GM23338 (cell line): ENCODE measurements around the gene ACBD3. TPM values are rescaled to one million over a fixed set of nuclear protein-coding genes. Genes with fewer than 3 reads are reported as not detected.
A peak's percentile ranks its signal among the peaks of the same experiment; 100 is the strongest.

Experiments
- ATAC-seq: fragments of 200-7000 bp; cut with Tn5 transposase; 3 replicates; pipeline ENCODE4 v1.9.1; 2020
- DNase-seq: peaks from one replicate; pipeline ENCODE4 v3.0.0-alpha.2; 2015; ENCODE audit warnings: low spot score
- H2AFZ ChIP-seq: fragments of 200-600 bp; sonication (generic); 2 replicates; pipeline ENCODE4 v1.8.0; 2016; ENCODE audit warnings: antibody characterized with exemption, mild to moderate bottlenecking, moderate library complexity
- H3F3A ChIP-seq: fragments of 200-600 bp; sonication (generic); replicated peaks from 2 replicates; pipeline ENCODE4 v1.8.0; 2017; ENCODE audit warnings: antibody characterized with exemption, mixed run types, low read depth
- H3K27ac ChIP-seq: fragments of 200-600 bp; sonication (generic); 2 replicates; pipeline ENCODE4 v1.6.1; 2016; ENCODE audit warnings: low read depth
- H3K27me3 ChIP-seq: fragments of 200-600 bp; sonication (generic); 2 replicates; pipeline ENCODE4 v1.8.0; 2016; ENCODE audit warnings: mild to moderate bottlenecking, mixed run types, moderate library complexity; ENCODE audit not compliant: insufficient read depth
- H3K36me3 ChIP-seq: fragments of 200-600 bp; sonication (generic); 2 replicates; pipeline ENCODE4 v1.8.0; 2016; ENCODE audit warnings: mild to moderate bottlenecking; ENCODE audit not compliant: insufficient read depth
- H3K4me1 ChIP-seq: fragments of 200-600 bp; sonication (generic); 2 replicates; pipeline ENCODE4 v1.8.0; 2016; ENCODE audit warnings: mild to moderate bottlenecking, moderate library complexity; ENCODE audit not compliant: insufficient read depth
- H3K4me2 ChIP-seq: fragments of 200-600 bp; sonication (generic); 2 replicates; pipeline ENCODE4 v1.7.1; 2017; ENCODE audit warnings: mixed run types
- H3K4me3 ChIP-seq: fragments of 200-600 bp; sonication (generic); 2 replicates; pipeline ENCODE4 v1.6.1; 2016; ENCODE audit warnings: mixed run types
- H3K79me2 ChIP-seq: fragments of 200-600 bp; sonication (generic); replicated peaks from 2 replicates; pipeline ENCODE4 v1.8.0; 2017; ENCODE audit warnings: mild to moderate bottlenecking; ENCODE audit not compliant: insufficient read depth
- H3K9me2 ChIP-seq: fragments of 200-600 bp; sonication (generic); 2 replicates; pipeline ENCODE4 v1.8.0; 2017; ENCODE audit not compliant: insufficient read depth
- H4K20me1 ChIP-seq: fragments of 200-600 bp; sonication (generic); replicated peaks from 2 replicates; pipeline ENCODE4 v1.8.0; 2017; ENCODE audit warnings: mild to moderate bottlenecking; ENCODE audit not compliant: insufficient read depth
- H3K27ac Mint-ChIP-seq: 2 replicates; pipeline ENCODE4 v1.8.0; 2020; ENCODE audit warnings: inconsistent platforms, mild to moderate bottlenecking, moderate library complexity, mixed read lengths
- H3K27me3 Mint-ChIP-seq: 3 replicates; pipeline ENCODE4 v1.8.0; 2022; ENCODE audit warnings: low read depth, mild to moderate bottlenecking, moderate library complexity, mixed read lengths, inconsistent platforms; ENCODE audit not compliant: insufficient read depth, poor library complexity
- H3K36me3 Mint-ChIP-seq: 3 replicates; pipeline ENCODE4 v1.8.0; 2021; ENCODE audit warnings: low read depth, mild to moderate bottlenecking, inconsistent platforms, moderate library complexity, mixed read lengths
- H3K4me1 Mint-ChIP-seq: 3 replicates; pipeline ENCODE4 v1.8.0; 2020; ENCODE audit warnings: mild to moderate bottlenecking, inconsistent platforms, mixed read lengths
- H3K4me3 Mint-ChIP-seq: 3 replicates; pipeline ENCODE4 v1.8.0; 2021; ENCODE audit warnings: moderate library complexity, mild to moderate bottlenecking, inconsistent platforms, mixed read lengths
- H3K9me3 Mint-ChIP-seq: 3 replicates; pipeline ENCODE4 v1.8.0; 2020; ENCODE audit warnings: moderate library complexity, mild to moderate bottlenecking, inconsistent platforms, mixed read lengths
- CREB1 ChIP-seq: fragments of 250-450 bp; sonication (Bioruptor Pico); IDR thresholded peaks from 2 replicates; pipeline ENCODE4 v1.5.0; 2020; ENCODE audit warnings: low read depth, mild to moderate bottlenecking, moderate library complexity
- EZH2 ChIP-seq: fragments of 200-600 bp; sonication (generic); IDR thresholded peaks from one replicate; pipeline ENCODE4 v1.8.0; 2017; ENCODE audit warnings: antibody characterized with exemption, mild to moderate bottlenecking, low read depth; ENCODE audit not compliant: unreplicated experiment
- EZH2phosphoT487 ChIP-seq: fragments of 200-600 bp; sonication (generic); IDR thresholded peaks from one replicate; pipeline ENCODE4 v1.8.1; 2018; ENCODE audit warnings: antibody characterized with exemption; ENCODE audit not compliant: unreplicated experiment
- JUNB ChIP-seq: IDR thresholded peaks from one replicate; pipeline ENCODE4 v1.6.1; 2016; ENCODE audit warnings: antibody characterized with exemption; ENCODE audit not compliant: unreplicated experiment
- NANOG ChIP-seq: IDR thresholded peaks from 2 replicates; pipeline ENCODE4 v1.6.1; 2016; ENCODE audit warnings: antibody characterized with exemption, borderline replicate concordance
- STAT1 ChIP-seq: IDR thresholded peaks from one replicate; pipeline ENCODE4 v1.6.1; 2016; ENCODE audit warnings: antibody characterized with exemption; ENCODE audit not compliant: unreplicated experiment
- ZNF114 ChIP-seq: fragments of 250-450 bp; sonication (Bioruptor Pico); IDR thresholded peaks from 2 replicates; pipeline ENCODE4 v1.5.0; 2020; ENCODE audit warnings: mild to moderate bottlenecking, moderate library complexity
- polyA plus RNA-seq: library from polyadenylated mRNA; unstranded; fragments of >200 nt; fragmentation: Nextera tagmentation; extraction: Ambion mirVana; gene quantifications from 2 replicates; pipeline ENCODE4 v1.2.1, GENCODE V29; 2016
- total RNA-seq: library from RNA; depleted of rRNA; stranded (reverse); fragments of >200 nt; shearing (Covaris generic); gene quantifications from 2 replicates; pipeline ENCODE4 v1.2.3, GENCODE V29; 2014
- TF ChIP-seq, protein P1 (sequence below): IDR thresholded peaks from 2 replicates; pipeline ENCODE4 v1.6.1; 2016; ENCODE audit warnings: antibody characterized with exemption
- TF ChIP-seq, protein P2 (sequence below): IDR thresholded peaks from one replicate; pipeline ENCODE4 v1.6.1; 2018; ENCODE audit warnings: antibody characterized with exemption; ENCODE audit not compliant: unreplicated experiment
- TF ChIP-seq, protein P3 (sequence below), 2 experiments: fragments of 200-600 bp in 1 of 2; sonication (generic) in 1 of 2; conservative IDR thresholded peaks; 2 replicates each; pipeline versions ENCODE4 v1.5.1 to v1.6.1; 2016 to 2017; ENCODE audit warnings: antibody characterized with exemption in 2 of 2, low read depth in 2 of 2, mild to moderate bottlenecking in 2 of 2, moderate library complexity in 1 of 2
- TF ChIP-seq, protein P4 (sequence below): fragments of 250-450 bp; sonication (Bioruptor Pico); IDR thresholded peaks from 2 replicates; pipeline ENCODE4 v1.5.0; 2020; ENCODE audit warnings: mild to moderate bottlenecking, moderate library complexity

ACBD3 gene
- total and polyA plus RNA-seq, 2 experiments from 2014 or later: 17.1 to 36.2 TPM

DNA sequence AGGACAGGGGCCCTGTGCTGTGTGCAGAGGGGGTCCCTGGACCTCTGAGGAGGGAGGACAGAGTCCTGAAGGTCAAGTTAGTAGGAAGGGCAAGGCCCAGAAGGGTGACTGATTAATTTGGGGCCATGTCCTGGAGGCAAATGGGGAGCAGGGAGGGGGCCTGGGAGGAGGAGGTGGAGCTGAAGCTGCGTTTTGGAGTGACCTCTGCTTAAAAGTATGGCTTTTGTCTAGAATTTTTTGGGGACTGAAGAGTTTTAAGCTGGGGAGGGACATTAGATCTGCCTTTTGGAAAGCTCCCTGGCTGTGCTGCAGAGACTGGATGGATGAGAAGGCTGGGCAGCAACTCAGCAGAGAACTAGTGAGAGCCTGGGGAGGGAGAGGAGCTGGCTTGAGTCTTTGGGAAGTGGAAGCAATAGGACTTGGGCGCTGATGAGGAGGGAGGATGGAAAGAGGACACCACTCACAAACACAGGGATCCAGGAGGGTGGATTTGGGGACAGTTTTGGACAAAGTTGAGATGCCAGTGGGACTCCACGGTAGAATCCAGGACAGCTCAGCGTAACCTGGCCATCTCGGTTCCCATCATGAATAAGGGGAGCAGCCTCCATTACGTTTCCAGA lies 52.9 kb downstream of the ACBD3 start:
- no peaks in the 10 kb centered on the region for H3K36me3 ChIP-seq
- no peak for DNase-seq
- ATAC-seq: no peak

More for the DNA sequence above, 52.9 kb downstream of the ACBD3 start:
- Histone ChIP-seq H3K79me2 (no peaks in the 10 kb centered on the region), H2AFZ (no peak overlapping the region), H3K4me1 (peaks cover 8% of the 10 kb centered on the region), H3K9me2 (no peaks in the 10 kb centered on the region), H3K4me2 (no peak overlapping the region), H3F3A (no peaks in the 10 kb centered on the region), H3K4me3 (no peak overlapping the region), H3K27me3 (no peaks in the 10 kb centered on the region), H4K20me1 (no peaks in the 10 kb centered on the region; the same call in 1 of the 2 replicates), H3K27ac (no peak overlapping the region)
- H3K9me3 Mint-ChIP-seq: peaks cover 4% of the 10 kb centered on the region; the same call in 2 of the 3 replicates
- TF ChIP-seq, protein P1, sequence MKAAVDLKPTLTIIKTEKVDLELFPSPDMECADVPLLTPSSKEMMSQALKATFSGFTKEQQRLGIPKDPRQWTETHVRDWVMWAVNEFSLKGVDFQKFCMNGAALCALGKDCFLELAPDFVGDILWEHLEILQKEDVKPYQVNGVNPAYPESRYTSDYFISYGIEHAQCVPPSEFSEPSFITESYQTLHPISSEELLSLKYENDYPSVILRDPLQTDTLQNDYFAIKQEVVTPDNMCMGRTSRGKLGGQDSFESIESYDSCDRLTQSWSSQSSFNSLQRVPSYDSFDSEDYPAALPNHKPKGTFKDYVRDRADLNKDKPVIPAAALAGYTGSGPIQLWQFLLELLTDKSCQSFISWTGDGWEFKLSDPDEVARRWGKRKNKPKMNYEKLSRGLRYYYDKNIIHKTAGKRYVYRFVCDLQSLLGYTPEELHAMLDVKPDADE: no peak
- TF ChIP-seq EZH2 (no peak), JUNB (no peak), ZNF114 (no peak), NANOG (no peak), STAT1 (no peak), CREB1 (no peak), EZH2phosphoT487 (no peak)
- TF ChIP-seq, protein P2, sequence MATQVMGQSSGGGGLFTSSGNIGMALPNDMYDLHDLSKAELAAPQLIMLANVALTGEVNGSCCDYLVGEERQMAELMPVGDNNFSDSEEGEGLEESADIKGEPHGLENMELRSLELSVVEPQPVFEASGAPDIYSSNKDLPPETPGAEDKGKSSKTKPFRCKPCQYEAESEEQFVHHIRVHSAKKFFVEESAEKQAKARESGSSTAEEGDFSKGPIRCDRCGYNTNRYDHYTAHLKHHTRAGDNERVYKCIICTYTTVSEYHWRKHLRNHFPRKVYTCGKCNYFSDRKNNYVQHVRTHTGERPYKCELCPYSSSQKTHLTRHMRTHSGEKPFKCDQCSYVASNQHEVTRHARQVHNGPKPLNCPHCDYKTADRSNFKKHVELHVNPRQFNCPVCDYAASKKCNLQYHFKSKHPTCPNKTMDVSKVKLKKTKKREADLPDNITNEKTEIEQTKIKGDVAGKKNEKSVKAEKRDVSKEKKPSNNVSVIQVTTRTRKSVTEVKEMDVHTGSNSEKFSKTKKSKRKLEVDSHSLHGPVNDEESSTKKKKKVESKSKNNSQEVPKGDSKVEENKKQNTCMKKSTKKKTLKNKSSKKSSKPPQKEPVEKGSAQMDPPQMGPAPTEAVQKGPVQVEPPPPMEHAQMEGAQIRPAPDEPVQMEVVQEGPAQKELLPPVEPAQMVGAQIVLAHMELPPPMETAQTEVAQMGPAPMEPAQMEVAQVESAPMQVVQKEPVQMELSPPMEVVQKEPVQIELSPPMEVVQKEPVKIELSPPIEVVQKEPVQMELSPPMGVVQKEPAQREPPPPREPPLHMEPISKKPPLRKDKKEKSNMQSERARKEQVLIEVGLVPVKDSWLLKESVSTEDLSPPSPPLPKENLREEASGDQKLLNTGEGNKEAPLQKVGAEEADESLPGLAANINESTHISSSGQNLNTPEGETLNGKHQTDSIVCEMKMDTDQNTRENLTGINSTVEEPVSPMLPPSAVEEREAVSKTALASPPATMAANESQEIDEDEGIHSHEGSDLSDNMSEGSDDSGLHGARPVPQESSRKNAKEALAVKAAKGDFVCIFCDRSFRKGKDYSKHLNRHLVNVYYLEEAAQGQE: no peak
- TF ChIP-seq, protein P3, sequence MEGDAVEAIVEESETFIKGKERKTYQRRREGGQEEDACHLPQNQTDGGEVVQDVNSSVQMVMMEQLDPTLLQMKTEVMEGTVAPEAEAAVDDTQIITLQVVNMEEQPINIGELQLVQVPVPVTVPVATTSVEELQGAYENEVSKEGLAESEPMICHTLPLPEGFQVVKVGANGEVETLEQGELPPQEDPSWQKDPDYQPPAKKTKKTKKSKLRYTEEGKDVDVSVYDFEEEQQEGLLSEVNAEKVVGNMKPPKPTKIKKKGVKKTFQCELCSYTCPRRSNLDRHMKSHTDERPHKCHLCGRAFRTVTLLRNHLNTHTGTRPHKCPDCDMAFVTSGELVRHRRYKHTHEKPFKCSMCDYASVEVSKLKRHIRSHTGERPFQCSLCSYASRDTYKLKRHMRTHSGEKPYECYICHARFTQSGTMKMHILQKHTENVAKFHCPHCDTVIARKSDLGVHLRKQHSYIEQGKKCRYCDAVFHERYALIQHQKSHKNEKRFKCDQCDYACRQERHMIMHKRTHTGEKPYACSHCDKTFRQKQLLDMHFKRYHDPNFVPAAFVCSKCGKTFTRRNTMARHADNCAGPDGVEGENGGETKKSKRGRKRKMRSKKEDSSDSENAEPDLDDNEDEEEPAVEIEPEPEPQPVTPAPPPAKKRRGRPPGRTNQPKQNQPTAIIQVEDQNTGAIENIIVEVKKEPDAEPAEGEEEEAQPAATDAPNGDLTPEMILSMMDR (conservative IDR thresholded peaks at IDR 0.05; ENCODE audit: low read depth in 2 of 2): no peak
- TF ChIP-seq, protein P4, sequence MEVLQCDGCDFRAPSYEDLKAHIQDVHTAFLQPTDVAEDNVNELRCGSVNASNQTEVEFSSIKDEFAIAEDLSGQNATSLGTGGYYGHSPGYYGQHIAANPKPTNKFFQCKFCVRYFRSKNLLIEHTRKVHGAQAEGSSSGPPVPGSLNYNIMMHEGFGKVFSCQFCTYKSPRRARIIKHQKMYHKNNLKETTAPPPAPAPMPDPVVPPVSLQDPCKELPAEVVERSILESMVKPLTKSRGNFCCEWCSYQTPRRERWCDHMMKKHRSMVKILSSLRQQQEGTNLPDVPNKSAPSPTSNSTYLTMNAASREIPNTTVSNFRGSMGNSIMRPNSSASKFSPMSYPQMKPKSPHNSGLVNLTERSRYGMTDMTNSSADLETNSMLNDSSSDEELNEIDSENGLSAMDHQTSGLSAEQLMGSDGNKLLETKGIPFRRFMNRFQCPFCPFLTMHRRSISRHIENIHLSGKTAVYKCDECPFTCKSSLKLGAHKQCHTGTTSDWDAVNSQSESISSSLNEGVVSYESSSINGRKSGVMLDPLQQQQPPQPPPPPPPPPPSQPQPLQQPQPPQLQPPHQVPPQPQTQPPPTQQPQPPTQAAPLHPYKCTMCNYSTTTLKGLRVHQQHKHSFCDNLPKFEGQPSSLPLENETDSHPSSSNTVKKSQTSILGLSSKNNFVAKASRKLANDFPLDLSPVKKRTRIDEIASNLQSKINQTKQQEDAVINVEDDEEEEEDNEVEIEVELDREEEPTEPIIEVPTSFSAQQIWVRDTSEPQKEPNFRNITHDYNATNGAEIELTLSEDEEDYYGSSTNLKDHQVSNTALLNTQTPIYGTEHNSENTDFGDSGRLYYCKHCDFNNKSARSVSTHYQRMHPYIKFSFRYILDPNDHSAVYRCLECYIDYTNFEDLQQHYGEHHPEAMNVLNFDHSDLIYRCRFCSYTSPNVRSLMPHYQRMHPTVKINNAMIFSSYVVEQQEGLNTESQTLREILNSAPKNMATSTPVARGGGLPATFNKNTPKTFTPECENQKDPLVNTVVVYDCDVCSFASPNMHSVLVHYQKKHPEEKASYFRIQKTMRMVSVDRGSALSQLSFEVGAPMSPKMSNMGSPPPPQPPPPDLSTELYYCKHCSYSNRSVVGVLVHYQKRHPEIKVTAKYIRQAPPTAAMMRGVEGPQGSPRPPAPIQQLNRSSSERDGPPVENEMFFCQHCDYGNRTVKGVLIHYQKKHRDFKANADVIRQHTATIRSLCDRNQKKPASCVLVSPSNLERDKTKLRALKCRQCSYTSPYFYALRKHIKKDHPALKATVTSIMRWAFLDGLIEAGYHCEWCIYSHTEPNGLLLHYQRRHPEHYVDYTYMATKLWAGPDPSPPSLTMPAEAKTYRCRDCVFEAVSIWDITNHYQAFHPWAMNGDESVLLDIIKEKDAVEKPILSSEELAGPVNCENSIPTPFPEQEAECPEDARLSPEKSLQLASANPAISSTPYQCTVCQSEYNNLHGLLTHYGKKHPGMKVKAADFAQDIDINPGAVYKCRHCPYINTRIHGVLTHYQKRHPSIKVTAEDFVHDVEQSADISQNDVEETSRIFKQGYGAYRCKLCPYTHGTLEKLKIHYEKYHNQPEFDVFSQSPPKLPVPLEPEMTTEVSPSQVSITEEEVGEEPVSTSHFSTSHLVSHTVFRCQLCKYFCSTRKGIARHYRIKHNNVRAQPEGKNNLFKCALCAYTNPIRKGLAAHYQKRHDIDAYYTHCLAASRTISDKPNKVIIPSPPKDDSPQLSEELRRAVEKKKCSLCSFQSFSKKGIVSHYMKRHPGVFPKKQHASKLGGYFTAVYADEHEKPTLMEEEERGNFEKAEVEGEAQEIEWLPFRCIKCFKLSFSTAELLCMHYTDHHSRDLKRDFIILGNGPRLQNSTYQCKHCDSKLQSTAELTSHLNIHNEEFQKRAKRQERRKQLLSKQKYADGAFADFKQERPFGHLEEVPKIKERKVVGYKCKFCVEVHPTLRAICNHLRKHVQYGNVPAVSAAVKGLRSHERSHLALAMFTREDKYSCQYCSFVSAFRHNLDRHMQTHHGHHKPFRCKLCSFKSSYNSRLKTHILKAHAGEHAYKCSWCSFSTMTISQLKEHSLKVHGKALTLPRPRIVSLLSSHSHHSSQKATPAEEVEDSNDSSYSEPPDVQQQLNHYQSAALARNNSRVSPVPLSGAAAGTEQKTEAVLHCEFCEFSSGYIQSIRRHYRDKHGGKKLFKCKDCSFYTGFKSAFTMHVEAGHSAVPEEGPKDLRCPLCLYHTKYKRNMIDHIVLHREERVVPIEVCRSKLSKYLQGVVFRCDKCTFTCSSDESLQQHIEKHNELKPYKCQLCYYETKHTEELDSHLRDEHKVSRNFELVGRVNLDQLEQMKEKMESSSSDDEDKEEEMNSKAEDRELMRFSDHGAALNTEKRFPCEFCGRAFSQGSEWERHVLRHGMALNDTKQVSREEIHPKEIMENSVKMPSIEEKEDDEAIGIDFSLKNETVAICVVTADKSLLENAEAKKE: no peak
- peaks cover 29% of the 10 kb centered on the region for H3K4me1 Mint-ChIP-seq
- H3K36me3 Mint-ChIP-seq: no peaks in the 10 kb centered on the region
- H3K27me3 Mint-ChIP-seq: peaks cover 17% of the 10 kb centered on the region
- H3K27ac Mint-ChIP-seq: 0 out of 2 replicates have a peak overlapping the region, but pooled peaks have one; percentile 18
- H3K4me3 Mint-ChIP-seq: no peak overlapping the region
